Activated effector memory CD4-positive, alpha-beta T cell treated with anti-CD3 and anti-CD28 coated beads, Interleukin-2, amount 50 U/mL, for 16 hours (primary cell): ENCODE measurements around the gene FBN2.
"Not testable (repeated sequence)": the region's sequence is repeated elsewhere in the genome, so short reads cannot be mapped to it uniquely, and the experiment has no call there.

Source experiments
- DNase-seq: peaks from one replicate; pipeline ENCODE4 v3.0.0-alpha.2; 2020

Gene FBN2

DNA sequence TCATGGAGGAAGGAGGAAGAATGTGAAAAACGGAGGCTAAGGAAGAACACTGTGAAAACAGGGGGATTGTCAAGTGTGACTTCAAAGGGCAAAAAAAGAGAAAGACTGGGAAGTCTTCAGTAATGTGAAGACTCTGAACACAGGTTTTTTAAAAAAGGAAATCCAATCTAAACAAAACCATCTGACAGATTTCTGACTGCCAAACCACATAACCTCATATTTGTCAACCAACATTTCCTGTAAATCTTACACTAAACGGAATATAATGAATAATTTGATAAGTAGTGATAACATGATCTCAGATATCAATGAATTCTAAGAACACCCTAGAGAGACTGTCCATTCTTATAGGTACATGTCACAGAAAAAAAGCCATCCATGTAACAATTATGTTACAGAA, 124.7 kb downstream of the FBN2 start:
- DNase-seq = no peak

DNA sequence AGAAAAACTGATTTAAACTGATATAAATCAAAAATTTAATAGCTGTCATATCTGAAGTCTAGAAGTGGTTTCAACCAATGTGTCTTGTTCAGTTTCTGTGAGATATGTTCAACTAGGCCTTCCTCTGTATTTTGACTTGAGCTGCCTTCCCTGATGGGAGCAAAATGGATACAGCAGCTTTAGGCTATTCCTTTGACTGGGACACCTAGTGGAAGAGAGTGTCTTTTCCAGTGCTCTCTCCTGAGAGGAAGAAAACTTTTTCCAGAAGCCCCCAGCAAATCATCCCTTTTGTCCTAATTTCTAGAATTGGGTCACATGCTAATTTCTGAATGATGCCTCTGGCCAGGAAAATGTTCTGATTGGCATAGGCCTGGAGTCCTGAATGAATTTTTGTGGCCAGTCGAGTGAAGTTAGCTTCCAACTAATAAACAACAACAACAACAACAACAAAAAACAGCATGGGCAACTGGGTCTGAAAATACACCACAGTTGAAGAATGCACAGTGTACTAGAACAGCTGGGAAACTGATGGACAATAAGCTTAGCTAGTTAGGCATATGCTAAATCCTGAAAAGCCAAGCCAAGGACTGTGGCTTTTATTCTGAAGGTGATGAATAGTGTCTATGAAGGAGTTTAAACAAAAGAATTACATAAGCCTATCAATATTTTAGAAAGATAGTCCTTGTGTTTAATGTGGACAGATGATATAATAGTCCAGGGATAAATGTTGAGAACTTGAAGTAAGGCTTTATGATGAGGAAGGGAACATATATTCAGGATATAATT, 125.7 kb downstream of the FBN2 start:
- no peak for DNase-seq

DNA sequence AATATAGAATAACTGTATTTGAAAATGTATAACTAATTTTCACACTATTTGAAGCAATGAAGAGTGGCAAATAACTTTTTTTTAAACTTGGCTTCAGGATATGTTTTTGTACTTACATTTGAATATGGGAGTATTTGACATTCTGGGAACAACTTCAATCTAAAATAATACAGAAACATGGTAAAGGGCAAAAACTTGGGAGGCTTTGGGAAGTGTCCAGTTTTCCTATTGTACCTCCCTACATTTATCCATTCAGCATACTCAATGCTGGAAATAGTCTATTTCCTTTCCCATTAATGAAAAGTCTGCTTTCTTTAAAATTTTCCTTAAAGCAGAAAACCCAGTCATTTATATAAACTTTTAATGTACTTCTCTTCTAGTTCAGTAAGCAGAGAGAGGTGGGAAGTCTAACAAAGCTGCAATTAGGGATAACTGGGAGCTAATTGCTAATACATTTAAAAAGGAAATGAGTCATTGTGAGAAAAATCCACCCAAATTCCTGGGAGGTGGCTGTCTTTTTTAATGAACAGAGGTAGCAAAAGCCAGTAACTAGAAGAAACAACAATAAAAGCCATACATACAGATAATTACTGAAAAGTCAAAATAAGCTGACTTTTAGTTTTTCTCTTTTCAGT, 128.8 kb downstream of the FBN2 start:
- DNase-seq = no peak

DNA sequence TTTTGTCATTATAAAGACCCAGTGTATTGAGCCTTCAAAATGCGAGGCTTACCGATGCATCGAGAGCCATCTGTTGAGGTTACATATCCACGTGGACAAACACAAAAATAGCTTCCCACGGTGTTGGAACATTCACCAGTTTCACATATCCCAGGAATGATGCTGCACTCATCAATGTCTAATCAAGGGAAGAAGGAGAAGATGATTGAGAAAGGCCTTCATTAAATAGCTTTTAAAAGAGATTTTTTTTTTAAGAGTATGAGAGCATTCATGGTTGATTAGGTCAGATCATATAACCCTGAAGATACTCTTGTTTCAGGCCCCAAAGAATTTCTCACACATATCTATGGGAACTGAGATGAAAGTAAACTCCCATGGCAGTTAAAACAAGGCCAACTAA, 129.4 kb downstream of the FBN2 start:
- no peak for DNase-seq

DNA sequence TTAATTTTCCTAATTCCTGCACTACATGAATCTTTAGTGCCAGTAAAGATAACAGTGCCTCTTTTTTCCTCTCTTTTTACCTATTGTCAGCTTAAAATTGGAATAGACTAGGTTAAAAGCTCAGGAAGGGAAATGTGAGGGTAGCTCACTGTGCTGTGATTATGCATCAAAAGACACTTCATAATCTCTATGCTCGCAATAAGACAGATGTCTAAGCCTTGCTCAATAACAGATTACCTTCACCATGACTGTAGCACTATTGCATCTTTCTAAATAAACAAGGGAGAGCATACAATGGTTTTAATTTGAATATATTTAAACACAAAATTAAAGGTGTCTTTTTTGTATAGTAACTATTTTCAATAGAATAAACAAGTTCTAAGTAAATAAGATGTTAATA, 130.1 kb downstream of the FBN2 start:
- no peak for DNase-seq

DNA sequence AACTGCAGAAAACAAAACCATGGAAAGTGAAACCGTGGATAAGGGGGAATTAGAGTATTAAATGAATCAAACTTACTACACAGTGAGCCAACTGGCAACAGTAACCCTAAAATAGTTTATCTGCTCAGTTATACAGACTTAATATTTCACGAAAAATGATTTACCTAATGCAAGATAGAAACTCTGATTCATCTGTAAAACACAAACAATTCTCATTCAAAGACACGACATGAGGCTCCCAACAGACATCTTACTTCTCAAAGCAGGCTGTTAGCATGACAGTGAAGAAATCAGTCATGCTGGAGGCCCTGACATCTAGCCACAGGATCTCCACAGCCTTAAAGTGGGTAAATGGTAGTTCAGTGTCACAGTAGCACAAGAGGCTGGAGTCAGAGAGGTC, 131.2 kb downstream of the FBN2 start:
- no peak for DNase-seq

DNA sequence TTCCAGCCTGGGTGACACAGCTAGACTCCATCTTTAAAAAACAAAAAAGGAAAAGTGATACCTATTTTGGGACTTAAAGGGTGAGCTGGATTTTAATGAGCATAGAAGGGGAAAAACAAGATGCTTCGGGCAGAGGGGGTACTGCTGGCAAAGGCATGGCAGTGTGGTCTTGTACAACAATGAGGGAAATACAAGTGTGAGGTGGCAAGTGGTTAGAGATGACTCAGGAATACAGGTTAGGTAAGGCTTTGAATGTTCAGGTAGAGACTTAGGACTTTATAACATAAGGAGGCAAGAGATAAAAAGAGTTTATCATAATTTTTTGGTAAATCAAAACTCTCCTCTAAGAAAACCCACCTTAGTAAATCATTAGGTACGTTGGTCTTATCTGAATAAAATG, 132.9 kb downstream of the FBN2 start:
- no peak for DNase-seq

DNA sequence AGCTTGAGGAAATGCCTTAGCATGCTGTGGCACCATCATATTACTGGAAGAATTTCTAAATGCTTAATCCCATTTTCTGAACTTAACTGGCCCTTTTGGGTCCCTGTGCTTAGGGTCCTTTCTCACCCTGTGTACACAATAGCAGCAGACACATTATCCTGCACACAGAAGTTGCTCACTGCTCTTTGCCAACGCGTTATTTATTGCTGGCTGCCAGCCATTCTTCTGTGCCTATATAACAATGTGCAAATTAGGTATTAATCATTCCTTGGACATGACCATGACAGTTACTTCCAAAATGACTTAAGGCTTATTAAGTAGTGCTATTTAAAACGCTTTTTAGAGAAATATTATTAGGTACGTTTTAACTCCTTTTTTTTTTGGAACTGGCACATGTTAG, 134.7 kb downstream of the FBN2 start:
- DNase-seq = no peak

DNA sequence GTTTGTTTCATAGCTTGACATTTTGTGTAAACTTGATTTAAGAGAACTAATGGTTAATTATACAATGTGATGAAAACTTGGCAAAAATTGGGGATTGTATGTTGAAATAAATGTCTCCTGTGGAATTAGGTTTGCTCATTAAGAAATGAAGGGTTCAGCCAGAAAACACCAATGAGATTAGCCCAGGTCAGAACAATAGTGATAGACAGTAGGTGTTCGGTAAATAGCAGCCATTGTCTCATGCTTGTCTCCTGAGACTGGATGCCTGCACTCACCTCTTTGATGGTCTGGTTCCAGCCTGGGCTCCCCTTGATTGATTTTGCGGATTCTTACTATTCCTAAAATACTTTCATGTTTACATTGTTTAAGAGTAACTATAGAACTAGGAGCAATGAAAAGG, 135.5 kb downstream of the FBN2 start:
- DNase-seq = no peak

DNA sequence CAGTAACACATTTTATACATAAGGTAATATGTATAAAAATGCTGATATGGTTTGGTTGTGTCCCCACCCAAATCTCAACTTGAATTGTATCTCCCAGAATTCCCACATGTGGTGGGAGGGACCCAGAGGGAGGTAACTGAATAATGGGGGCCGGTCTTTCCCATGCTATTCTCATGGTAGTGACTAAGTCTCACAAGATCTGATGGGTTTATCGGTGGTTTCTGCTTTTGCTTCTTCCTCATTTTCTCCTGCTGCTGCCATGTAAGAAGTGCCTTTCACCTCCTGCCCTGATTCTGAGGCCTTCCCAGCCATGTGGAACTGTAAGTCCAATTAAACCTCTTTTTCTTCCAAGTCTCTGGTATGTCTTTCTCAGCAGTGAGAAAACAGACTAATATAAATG, 137.3 kb downstream of the FBN2 start:
- not testable (repeated sequence) for DNase-seq

DNA sequence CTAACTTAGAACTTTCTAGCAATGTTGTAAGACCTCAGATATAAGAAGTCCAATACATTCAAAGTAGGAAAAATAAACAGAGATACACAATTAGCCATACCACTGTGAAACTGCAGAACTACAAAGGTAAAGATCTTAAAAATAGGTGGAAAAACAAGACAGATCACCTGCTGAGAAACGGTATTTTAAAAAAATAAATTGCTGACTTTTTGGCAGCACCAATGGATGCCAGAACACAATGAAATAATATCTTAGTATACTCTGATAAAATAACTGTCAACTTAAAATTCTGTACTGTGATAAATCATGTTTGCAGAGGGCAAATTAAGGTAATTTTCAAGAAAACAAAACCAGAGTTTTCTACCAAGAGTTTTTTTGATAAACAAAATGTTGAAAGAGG, 138.9 kb downstream of the FBN2 start:
- no peak for DNase-seq

DNA sequence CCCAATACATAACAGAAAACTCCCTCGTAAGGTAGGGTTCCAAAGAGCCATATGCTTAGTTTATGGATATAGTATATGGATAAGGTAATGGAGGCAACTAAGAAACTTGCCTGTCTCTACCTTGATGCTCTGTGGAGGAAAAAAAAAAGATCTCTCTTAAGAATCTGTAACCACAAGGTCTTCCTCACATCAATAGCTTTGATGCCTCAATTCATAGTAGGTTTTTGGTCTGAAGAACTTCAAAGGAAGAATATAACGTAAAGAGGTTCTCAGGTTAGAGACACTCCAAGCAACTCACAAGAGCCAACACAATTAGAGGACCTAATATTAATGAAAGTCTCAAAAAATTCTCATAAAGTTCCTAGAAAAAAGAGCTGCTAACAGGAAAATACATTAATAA, 140.2 kb downstream of the FBN2 start:
- no peak for DNase-seq

DNA sequence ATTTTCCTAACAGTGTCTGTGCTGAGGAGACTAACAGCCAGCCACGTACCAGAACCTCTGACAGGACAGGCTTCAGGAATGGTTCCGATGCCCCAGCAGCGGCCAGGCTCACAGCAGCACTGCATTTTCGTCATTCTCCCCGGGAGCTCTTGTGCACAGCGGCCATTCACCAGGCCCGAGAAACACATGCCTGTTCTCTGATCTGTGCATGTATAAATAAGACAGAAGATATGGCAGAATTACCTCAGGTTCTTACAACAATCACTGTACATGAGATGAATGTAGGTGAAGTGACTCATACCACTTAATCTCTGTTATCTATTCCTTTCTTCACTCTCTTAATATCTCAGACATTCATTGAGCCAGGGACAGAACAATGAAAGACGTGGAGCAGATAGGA, 143.0 kb downstream of the FBN2 start:
- DNase-seq = no peak

DNA sequence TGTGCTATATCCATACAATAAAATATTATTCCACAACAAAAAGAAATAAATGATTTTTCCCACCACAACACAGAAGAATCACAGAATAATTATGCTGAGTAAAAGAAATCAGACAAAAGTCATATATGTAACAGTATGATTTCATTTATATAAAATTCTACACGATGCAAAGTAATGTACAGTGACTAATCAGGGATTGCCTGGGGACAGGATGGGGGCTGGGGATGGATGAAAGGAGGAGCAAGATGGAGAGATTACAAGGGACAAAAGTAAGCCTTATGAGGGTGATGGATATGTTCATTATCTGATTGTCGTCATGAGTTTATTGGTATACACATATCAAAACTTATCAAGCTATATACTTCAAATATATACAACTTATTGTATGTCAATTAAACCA, 154.0 kb downstream of the FBN2 start:
- no peak for DNase-seq

DNA sequence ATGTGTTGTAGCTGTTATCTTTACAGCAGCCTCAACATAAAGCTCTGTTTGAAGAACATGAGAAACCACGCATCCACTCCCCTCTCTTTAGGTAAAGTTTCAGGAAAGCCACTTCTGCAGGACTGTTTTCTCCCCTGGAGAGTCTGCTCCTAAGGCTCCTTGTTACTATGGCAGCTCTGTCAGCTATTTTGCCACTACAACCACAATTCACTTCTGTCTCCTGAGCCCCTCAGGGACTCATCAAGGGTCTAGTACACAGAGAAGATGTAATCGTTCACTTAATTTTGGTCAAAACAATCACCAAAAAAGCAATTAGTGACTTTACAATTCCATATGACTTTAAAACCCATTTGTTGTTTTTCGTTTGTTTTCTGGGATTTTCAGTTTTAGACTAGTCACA, 157.7 kb downstream of the FBN2 start:
- DNase-seq = no peak

DNA sequence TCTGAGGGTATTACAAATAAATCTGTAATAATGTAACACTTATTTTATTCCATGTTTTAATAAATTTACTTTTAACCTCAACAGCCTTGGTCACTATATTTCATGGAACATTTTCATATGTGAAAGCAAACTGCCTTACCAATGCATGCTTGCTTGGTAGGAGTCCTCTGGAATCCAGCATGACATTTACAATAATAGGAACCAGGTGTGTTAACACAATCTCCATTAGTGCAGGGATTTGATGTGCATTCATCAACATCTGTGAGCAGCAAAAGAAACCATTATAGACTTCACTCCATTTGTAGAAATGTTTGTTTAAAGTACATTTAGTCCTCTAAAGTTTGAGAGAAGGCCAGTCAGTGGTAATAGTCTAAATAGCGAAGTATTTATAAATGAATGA, 159.4 kb downstream of the FBN2 start:
- no peak for DNase-seq

DNA sequence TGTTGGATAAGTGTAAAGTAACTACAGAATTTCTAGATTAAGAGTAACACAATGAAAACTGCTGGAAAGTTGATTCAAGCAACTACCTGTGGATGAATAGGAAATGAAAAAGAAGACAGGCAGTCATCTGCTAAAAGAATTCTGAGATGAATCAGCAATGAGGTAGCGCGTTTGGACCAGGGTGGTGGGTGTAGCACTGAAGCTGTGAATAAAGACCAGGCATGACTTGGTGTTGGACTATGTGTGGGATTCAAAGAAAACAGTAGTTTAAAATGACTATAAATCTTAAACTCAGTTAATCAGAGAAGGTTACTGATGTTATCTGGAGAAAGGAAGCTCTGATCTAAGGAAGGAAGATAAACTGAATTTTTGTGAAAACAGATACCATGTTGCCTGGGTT, 159.8 kb downstream of the FBN2 start:
- no peak for DNase-seq

DNA sequence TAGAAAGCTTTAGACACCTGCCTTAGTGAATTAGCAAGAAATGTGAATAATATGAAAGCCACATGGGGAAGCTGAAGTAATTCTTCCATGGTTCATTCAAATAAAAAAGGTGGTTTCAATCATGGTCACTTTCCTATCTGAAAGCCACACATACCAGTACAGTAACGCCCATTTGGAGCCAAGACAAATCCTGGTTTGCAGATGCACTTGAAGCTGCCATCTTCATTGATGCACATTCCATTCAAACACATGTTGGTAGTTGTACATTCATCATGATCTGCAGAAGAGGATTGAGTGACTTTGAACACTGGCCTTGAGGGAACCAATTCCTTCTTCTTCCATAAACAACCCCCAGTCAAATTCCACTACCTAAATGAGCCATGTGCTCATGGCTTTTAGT, 161.5 kb downstream of the FBN2 start:
- no peak for DNase-seq

DNA sequence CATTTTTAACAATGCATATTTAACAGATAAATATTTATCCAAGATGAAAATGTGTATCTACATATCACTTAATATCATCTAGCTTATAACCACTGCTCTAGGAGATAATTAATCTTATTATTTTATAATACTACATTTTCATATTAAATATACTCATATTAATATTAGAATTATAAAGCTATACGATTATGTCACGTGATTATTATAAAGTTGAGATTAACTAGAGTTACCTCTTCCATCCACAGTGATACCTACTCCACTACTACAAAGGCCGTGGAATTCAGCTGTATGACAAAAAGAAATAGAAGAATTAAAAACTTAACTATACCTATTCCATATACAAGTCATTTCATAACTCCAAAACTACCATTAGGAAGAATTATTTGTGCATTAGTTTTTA, 171.9 kb downstream of the FBN2 start:
- DNase-seq = no peak

DNA sequence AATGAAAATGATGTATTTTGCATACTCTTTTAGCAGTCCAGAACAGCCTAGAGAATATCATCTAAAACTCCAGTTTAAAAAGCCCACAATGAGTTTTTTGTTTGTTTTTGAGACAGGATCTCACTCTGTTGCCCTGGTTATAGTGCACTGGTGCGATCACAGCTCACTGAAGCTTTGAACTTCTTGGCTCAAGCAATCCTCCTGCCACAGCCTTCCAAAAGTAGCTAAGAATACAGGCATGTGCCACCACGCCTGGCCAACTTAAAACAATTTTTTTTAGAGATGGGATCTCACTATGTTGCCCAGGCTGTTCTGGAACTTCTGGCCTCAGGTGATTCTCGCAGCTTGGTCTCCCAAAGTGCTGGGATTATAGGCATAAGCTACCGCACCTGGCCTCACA, 175.7 kb downstream of the FBN2 start:
- no peak for DNase-seq

DNA sequence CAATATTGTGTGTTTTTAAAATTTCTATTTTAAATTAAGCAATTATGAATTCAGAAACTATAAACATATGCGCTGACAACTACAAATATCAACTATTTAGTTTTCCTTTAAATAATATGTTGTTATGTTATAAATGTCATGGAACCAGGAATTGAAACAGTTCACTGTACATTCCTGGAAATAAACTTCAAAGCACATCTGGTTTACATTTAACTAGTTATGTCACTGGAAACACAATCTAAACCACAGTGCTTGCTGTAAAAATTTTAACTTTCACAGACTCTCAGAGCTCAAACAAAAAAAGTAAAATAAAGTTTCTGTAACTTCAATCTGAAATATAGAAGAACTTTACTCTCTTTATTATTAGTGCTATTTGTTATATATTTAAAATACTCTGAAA, 179.2 kb downstream of the FBN2 start:
- no peak for DNase-seq

DNA sequence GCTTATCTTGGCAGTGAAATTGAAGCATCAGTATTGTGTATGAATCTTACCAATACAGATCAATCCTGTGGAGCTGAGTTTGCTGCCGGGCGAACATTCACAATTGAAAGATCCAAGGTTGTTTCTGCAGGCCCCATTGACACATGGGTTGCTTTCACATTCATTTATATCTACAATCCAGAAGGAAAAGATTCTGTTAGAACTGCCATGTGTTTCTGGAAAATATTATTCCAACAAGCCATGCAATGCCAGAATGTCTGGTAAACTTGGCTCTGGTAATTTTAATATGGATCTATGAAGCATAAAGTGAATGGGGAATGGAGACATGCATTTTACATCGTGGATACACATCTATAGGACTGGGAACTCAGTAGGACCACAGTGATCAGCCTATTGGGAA, 180.8 kb downstream of the FBN2 start:
- DNase-seq = no peak

DNA sequence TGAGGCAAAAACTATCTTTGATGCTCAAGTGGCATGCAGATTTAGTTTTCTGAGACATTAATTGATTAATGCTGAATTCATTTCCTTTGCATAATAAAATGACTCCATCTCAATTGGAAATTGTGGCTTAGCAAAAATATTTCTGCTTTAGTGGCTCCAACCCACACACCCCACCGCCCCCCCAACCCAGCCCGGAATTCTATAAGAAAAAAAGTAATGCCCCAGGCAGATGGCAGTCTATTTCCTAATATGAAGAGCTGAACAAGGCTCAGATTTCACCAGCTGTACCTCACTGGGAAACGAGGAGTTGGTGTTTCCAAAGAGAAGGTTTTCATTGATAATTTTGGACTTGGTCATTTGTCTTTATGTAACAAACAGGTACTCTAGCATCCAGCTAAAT, 182.1 kb downstream of the FBN2 start:
- DNase-seq = no peak

DNA sequence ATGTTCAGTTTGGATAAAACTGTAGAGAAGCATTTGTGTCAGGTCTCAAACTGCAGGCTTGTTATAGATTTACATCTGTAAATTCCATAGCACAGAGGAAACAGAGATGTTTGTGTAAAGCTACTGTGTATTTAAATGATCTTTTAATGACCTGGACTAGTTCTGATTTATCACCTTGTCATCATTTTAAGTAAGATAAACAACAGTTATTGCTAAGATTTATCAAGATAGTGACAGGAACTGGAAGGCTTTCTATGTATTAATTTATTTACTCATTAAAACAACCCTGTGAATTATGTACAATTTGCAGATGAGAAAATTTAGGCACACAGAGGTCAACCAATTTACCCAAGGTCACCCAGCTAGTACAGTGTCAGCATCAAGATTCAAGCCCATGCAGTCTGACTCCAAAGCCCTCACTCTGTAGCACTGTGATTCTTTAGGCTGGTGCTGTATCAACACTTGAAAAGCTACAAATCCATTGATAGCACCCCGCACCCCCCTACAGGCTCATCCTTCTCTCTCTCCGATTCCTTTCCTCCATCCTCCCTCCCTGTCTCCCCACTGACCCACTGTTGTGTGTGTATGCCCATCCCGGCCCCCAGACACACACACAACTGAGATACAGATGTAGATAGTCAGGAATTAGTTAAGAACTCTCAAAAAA, 184.5 kb downstream of the FBN2 start:
- DNase-seq = no peak

DNA sequence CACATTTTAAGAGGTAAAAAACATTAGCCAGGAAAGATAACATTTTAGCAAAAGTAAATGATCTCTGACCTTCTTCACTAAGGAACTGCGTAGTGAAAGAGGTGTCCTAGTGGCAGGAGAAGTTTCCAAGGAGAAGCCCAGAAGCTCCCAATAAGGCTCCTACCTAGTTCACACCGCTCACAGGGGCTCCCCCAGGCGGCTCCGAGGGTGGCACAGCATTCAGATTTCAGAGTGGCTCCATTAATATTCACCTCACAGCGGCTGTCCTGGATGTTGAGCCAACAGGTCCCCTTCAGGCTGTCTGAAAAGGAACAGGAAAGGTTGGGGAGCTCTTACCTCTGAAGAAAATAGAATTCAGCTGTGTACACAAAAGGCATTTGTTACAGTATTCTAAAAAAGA, 187.3 kb downstream of the FBN2 start:
- no peak for DNase-seq
